ENCODE results near the gene APOBEC3C. TPM values are rescaled to one million over a fixed set of nuclear protein-coding genes. Genes with fewer than 3 reads are reported as not detected.
"Not testable (repeated sequence)": the region's sequence is repeated elsewhere in the genome, so short reads cannot be mapped to it uniquely, and the experiment has no call there.

Gene APOBEC3C
- total RNA-seq, 4 donors from 2014 or later = 4.1 to 35.5 (median 4.4) TPM

DNA sequence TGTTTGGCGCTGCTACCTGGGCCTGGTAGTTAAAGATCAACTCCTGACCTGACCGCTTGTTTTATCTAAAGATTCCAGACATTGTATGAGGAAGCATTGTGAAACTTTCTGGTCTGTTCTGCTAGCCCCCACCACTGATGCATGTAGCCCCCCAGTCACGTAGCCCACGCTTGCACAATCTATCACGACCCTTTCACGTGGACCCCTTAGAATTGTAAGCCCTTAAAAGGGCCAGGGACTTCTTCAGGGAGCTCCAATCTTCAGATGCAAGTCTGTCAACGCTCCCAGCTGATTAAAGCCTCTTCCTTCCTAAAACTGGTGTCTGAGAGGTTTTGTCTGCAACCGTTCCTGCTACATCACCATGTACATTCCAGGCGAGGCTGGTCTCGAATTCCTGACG lies 41.6 kb downstream of the APOBEC3C start:
- H3K4me1 ChIP-seq = no peaks in the 10 kb centered on the region
- TF ChIP-seq, protein P1, sequence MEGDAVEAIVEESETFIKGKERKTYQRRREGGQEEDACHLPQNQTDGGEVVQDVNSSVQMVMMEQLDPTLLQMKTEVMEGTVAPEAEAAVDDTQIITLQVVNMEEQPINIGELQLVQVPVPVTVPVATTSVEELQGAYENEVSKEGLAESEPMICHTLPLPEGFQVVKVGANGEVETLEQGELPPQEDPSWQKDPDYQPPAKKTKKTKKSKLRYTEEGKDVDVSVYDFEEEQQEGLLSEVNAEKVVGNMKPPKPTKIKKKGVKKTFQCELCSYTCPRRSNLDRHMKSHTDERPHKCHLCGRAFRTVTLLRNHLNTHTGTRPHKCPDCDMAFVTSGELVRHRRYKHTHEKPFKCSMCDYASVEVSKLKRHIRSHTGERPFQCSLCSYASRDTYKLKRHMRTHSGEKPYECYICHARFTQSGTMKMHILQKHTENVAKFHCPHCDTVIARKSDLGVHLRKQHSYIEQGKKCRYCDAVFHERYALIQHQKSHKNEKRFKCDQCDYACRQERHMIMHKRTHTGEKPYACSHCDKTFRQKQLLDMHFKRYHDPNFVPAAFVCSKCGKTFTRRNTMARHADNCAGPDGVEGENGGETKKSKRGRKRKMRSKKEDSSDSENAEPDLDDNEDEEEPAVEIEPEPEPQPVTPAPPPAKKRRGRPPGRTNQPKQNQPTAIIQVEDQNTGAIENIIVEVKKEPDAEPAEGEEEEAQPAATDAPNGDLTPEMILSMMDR (IDR thresholded peaks at IDR 0.05) = no peak
- TF ChIP-seq POLR2A (IDR thresholded peaks at IDR 0.05) = no peak
- H3K27ac ChIP-seq = no peak overlapping the region
- H3K4me3 ChIP-seq = no peak overlapping the region
- no peaks in the 10 kb centered on the region for H3K9me3 ChIP-seq
- no peak for DNase-seq
- H3K36me3 ChIP-seq = no peaks in the 10 kb centered on the region
- H3K27me3 ChIP-seq = no peaks in the 10 kb centered on the region

DNA sequence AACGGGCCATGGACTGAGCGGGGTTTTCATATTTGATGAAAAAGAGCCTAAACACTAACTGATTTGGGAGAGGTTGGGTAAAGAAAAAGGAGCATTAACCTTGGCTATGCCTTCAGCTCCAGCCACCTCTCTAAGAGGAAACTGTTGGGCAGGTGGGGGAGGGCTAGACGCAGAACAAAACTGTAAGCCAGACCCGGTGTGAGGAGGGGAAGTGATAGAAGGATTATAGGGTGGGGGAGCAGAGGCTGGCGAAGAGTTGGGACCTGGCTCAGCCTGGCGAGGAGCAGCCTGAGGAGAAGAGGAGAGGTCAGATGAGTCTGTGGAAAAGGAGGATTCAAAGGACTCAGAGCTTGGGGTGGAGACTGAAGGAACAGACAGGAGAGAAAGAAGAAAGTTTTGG lies 47.2 kb downstream of the APOBEC3C start:
- H3K4me1 ChIP-seq, H3K36me3 ChIP-seq, H3K9me3 ChIP-seq, H3K27me3 ChIP-seq, H3K4me3 ChIP-seq: not testable (repeated sequence)
- DNase-seq = peak in 1 of 3 donors; percentile 60
- peak overlapping the region in 1 of 4 donors; percentile 55 for H3K27ac ChIP-seq

DNA sequence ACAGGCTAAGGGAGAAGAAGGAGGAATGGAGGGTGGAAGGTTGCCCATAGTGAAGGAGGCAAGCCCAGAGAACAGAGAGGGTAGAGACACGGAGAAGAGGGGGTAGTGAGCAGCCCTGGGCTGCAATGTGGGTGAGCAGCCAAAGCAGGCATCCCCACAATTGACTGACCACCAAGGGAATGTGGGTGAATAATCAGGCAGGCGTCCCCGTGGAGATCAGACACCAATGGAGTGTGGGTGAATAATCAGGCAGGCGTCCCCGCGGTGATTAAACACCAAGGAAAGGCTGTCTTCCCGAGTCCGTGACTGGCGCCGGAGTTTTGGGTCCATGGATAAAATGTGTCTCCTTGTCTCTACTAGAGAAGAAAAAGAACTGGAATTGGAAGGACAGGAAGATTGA lies 47.9 kb downstream of the APOBEC3C start:
- H3K27ac ChIP-seq = peak overlapping the region in 1 of 4 donors; percentile 78
- not testable (repeated sequence) for H3K36me3 ChIP-seq, H3K27me3 ChIP-seq, DNase-seq, H3K4me1 ChIP-seq, H3K9me3 ChIP-seq, H3K4me3 ChIP-seq

DNA sequence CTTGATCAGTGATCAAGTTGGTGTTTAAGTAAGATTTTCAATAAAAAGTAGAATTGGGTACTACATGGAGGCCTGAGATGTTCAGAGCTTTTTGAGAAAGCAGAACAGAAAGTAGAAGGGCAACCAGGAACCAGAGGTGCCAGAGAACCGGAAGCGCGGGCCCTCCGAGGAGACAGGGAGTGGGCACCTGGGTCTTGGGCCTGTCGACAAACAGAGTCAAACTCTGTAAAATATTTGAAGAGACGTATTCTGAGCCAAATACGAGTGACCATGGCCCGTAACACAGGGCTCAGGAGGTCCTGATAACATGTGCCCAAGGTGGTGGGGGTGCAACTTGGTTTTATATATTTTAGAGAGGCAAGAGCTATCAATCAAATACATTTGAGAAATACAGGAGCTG lies 49.8 kb downstream of the APOBEC3C start:
- not testable (repeated sequence) for H3K4me3 ChIP-seq, H3K36me3 ChIP-seq, H3K9me3 ChIP-seq, H3K4me1 ChIP-seq, H3K27me3 ChIP-seq
- DNase-seq = peak in 1 of 3 donors; percentile 41
- peak overlapping the region in 2 of 4 donors; percentile 47 to 78 for H3K27ac ChIP-seq

DNA sequence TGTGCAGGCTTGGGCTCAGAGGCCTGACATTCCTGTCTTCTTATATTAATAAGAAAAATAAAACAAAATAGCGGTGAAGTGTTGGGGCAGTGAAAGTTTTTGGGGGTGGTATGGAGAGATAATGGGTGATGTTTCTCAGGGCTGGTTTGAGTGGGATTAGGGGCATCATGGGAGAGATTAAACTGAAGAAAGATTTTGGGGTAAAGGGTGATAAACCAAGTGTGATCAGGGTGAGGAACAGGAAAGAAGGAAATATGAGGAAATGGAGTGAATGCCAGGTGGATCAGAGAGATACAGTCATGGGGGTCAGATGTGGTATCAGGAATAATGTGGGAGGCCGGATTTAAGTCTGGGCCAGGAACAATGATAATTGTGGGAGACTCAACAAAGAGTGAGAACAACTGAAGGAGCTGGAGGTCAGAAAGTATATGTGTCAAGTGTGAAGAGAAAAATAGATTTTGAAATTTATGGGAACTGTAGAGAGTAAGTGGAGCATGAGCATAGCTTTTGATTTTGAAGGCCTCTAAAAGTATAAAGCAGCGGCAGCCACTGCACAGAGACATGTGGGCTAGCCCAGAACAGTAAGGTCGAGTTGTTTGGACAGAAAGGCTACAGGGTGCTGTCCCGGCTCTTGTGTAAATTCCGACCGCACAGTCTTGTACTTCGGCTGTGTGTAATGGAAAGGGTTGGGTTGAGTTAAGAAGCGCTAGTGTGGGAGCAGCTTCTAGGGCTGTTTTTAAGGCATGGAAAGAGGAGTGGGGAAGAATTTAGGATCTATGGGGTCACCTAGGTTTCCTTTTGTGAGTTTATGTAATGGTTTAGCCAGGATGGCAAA lies 52.6 kb downstream of the APOBEC3C start:
- not testable (repeated sequence) for H3K9me3 ChIP-seq, H3K4me1 ChIP-seq, H3K27me3 ChIP-seq, H3K36me3 ChIP-seq, DNase-seq
- H3K27ac ChIP-seq = peak overlapping the region in 2 of 4 donors; percentile 59 to 78
- H3K4me3 ChIP-seq = peak overlapping the region in 2 of 4 donors; percentile 5 to 18

DNA sequence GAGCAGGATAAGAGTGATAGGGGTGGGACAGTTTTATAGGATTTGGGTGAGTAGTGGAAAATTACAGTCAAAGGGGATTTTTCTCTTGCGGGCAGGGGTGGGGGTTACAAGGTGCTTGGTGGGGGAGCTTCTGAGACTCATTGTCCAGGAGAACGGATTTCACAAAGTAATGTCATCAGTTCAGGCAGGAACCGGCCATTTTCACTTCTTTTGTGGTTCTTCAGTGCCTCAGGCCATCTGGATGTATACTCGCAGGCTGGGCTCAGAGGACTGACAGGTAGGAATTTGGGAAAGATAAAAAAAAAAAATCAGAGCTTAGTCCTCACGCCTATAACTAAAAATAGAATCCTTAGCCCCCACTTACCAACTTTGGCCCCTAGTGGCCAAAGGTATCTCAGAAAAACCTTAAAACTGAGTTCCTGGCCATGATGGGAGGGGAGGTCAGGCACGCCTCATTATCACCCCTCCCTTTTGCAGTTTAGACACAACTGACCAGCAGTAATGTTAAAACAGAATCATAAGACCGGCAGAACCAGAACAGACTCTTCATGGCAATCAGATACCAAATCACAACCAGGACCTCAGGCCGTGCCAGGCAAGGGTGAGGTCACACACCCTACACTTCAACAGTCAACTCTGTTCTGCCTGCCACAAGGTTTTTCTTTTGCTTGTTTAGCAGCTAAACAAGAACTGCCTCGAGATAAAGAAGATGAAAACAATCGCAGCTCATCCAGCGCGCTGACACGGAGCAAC lies 54.2 kb downstream of the APOBEC3C start:
- TF ChIP-seq, protein P1 (IDR thresholded peaks at IDR 0.05) = peak in 1 of 6 experiments; percentile 12
- TF ChIP-seq POLR2A (IDR thresholded peaks at IDR 0.05) = no peak
- no peaks in the 10 kb centered on the region for H3K9me3 ChIP-seq
- no peaks in the 10 kb centered on the region for H3K36me3 ChIP-seq
- H3K4me3 ChIP-seq = peak overlapping the region in 1 of 4 donors; percentile 6
- H3K27me3 ChIP-seq = no peaks in the 10 kb centered on the region
- H3K27ac ChIP-seq = peak overlapping the region in 2 of 4 donors; percentile 59 to 78
- DNase-seq = no peak
- H3K4me1 ChIP-seq = peaks cover 0 to 5% (median 0%) of the 10 kb centered on the region in 4 donors

Other genes starting within 250 kb of the APOBEC3C start
- gene DNAL4, start 220.1 kb upstream of the APOBEC3C start, total RNA-seq = 10 to 100 TPM in 3 of 4 donors, not detected in 1; 15.2 to 21.6 (median 16.2) TPM
- gene NPTXR, start 170.2 kb upstream of the APOBEC3C start, total RNA-seq = 1 to 10 TPM in 2 of 4 donors, under 1 TPM in 2; 0.53 to 2.8 (median 1.1) TPM
- 10 to 100 TPM in 2 of 4 donors, 1 to 10 TPM in 2; 7.0 to 35.5 (median 10.7) TPM for gene CBX6, start 142.0 kb upstream of the APOBEC3C start, total RNA-seq
- 1 to 10 TPM in 1 of 4 donors, not detected in 3; 9.1 TPM for gene APOBEC3A, start 56.6 kb upstream of the APOBEC3C start, total RNA-seq
- gene APOBEC3B, start 31.9 kb upstream of the APOBEC3C start, total RNA-seq = 1 to 10 TPM in 3 of 4 donors, not detected in 1; 1.1 to 2.7 (median 1.9) TPM
- gene APOBEC3D, start 6.9 kb downstream of the APOBEC3C start, total RNA-seq = 1 to 10 TPM; 2.6 to 8.3 (median 3.6) TPM
- gene APOBEC3F, start 26.6 kb downstream of the APOBEC3C start, total RNA-seq = 1 to 10 TPM in 3 of 4 donors, under 1 TPM in 1; 0.70 to 8.3 (median 1.6) TPM
- 1 to 10 TPM; 2.1 to 8.3 (median 4.7) TPM for gene APOBEC3G, start 63.0 kb downstream of the APOBEC3C start, total RNA-seq
- not detected for gene APOBEC3H, start 83.0 kb downstream of the APOBEC3C start, total RNA-seq
- 10 to 100 TPM; 41.2 to 58.6 (median 53.2) TPM for gene CBX7, start 138.4 kb downstream of the APOBEC3C start, total RNA-seq
- gene PDGFB, start 230.7 kb downstream of the APOBEC3C start, total RNA-seq = 10 to 100 TPM in 1 of 4 donors, 1 to 10 TPM in 3; 1.8 to 10.7 (median 3.8) TPM